Fibroblast of pulmonary artery (primary cell): ENCODE measurements around the gene TMIGD1.

Experiments
- DNase-seq: peaks from one replicate; pipeline ENCODE4 v3.0.0-alpha.2; 2010; ENCODE audit warnings: low read depth
- H3K4me3 ChIP-seq: replicated peaks from 2 replicates; pipeline ENCODE4 v1.5.1; 2011; ENCODE audit warnings: low read depth, mild to moderate bottlenecking, control low read depth, low read length, moderate library complexity
- CTCF ChIP-seq: IDR thresholded peaks from 2 replicates; pipeline ENCODE4 v1.5.1; 2011; ENCODE audit warnings: mild to moderate bottlenecking, control low read depth, low read length, inconsistent platforms; ENCODE audit errors: missing control alignments

Gene TMIGD1

GRCh38 chr17:30332057-30332542 is 1.8 kb downstream of the TMIGD1 start:
- no peak overlapping the region for H3K4me3 ChIP-seq
- peak; percentile 21 for DNase-seq
- no peak for TF ChIP-seq CTCF

- H3K4me3 ChIP-seq, result no peak overlapping the region
- DNase-seq, result no peak
- TF ChIP-seq CTCF, result no peak
Observed at GRCh38 chr17:30326809-30327208, 7.0 kb downstream of the TMIGD1 start.

GRCh38 chr17:30324723-30325122 is 9.1 kb downstream of the TMIGD1 start:
- DNase-seq, result no peak
- no peak for TF ChIP-seq CTCF
- no peak overlapping the region for H3K4me3 ChIP-seq

GRCh38 chr17:30323895-30324319 is 9.9 kb downstream of the TMIGD1 start:
- no peak for TF ChIP-seq CTCF
- no peak overlapping the region for H3K4me3 ChIP-seq
- peak; percentile 84 for DNase-seq

GRCh38 chr17:30323262-30323894 is 10.5 kb downstream of the TMIGD1 start:
- no peak for DNase-seq
- no peak for TF ChIP-seq CTCF
- no peak overlapping the region for H3K4me3 ChIP-seq

GRCh38 chr17:30321314-30321713 is 12.5 kb downstream of the TMIGD1 start:
- no peak for TF ChIP-seq CTCF
- H3K4me3 ChIP-seq, result no peak overlapping the region
- no peak for DNase-seq

GRCh38 chr17:30318155-30318554 is 15.7 kb downstream of the TMIGD1 start:
- no peak for TF ChIP-seq CTCF
- H3K4me3 ChIP-seq, result no peak overlapping the region
- DNase-seq, result no peak
